H7 (cell line): ENCODE results near the gene DCUN1D2. TPM values are rescaled to one million over a fixed set of nuclear protein-coding genes. Genes with fewer than 3 reads are reported as not detected.

ENCODE experiments used
- DNase-seq: peaks from one replicate; pipeline ENCODE4 v3.0.0; 2012
- H3K27me3 ChIP-seq: 2 replicates; pipeline ENCODE4 v1.6.0; 2011; ENCODE audit warnings: mild to moderate bottlenecking, low read length; ENCODE audit not compliant: control insufficient read depth, insufficient read depth
- H3K36me3 ChIP-seq: replicated peaks from 2 replicates; pipeline ENCODE4 v1.5.1; 2011; ENCODE audit warnings: low read length; ENCODE audit not compliant: control insufficient read depth, insufficient read depth
- H3K4me3 ChIP-seq: 2 replicates; pipeline ENCODE4 v1.5.1; 2011; ENCODE audit warnings: low read depth, mild to moderate bottlenecking, control low read depth, low read length, moderate library complexity; ENCODE audit not compliant: insufficient read depth
- total RNA-seq: library from RNA; depleted of rRNA; stranded (reverse); fragments of >200 nt; shearing (Covaris generic); gene quantifications from 2 replicates; pipeline ENCODE4 v1.2.3, GENCODE V29; 2014; rRNA removed

DCUN1D2 gene
- 11.9 and 15.5 TPM in 2 replicates for total RNA-seq

GRCh38 chr13:113490496-113491417, at the start of gene DCUN1D2:
TSS of gene DCUN1D2 (minus strand) at chr13:113490711. CDS start at chr13:113490669, 42 bp downstream.
- DNase-seq = peak; percentile 99
- no peaks in the 10 kb centered on the region; the same call in none of the 2 replicates for H3K36me3 ChIP-seq
- no peaks in the 10 kb centered on the region for H3K27me3 ChIP-seq
- H3K4me3 ChIP-seq = peak within 1 kb of the TSS; percentile 89

- Histone ChIP-seq H3K36me3 (no peaks in the 10 kb centered on the region; the same call in none of the 2 replicates), H3K27me3 (no peaks in the 10 kb centered on the region), H3K4me3 (no peak overlapping the region)
- DNase-seq = no peak
These were observed 49.3 kb upstream of the DCUN1D2 start for GRCh38 chr13:113539822-113540221.

GRCh38 chr13:113539176-113539575, 48.7 kb upstream of the DCUN1D2 start:
- Histone ChIP-seq H3K27me3 (no peaks in the 10 kb centered on the region), H3K4me3 (no peak overlapping the region), H3K36me3 (peaks cover 1% of the 10 kb centered on the region)
- DNase-seq = peak; percentile 32

- H3K36me3 ChIP-seq = peaks cover 1% of the 10 kb centered on the region
- H3K4me3 ChIP-seq = no peak overlapping the region
- H3K27me3 ChIP-seq = no peaks in the 10 kb centered on the region
- DNase-seq = peak; percentile 39
These were observed 48.2 kb upstream of the DCUN1D2 start for GRCh38 chr13:113538689-113539058.

GRCh38 chr13:113537909-113538688, 47.6 kb upstream of the DCUN1D2 start:
- H3K27me3 ChIP-seq = no peaks in the 10 kb centered on the region
- peak; percentile 35 for DNase-seq

GRCh38 chr13:113537205-113537604, 46.7 kb upstream of the DCUN1D2 start:
- peak; percentile 43 for DNase-seq
- H3K36me3 ChIP-seq = peaks cover 1% of the 10 kb centered on the region
- no peaks in the 10 kb centered on the region for H3K27me3 ChIP-seq
- H3K4me3 ChIP-seq = no peak overlapping the region

More at GRCh38 chr13:113537909-113538688, 47.6 kb upstream of the DCUN1D2 start:
- Histone ChIP-seq H3K4me3 (no peak overlapping the region), H3K36me3 (peaks cover 1% of the 10 kb centered on the region)

- no peak overlapping the region for H3K4me3 ChIP-seq
- DNase-seq = peak; percentile 43
- H3K36me3 ChIP-seq = peaks cover 3% of the 10 kb centered on the region
- no peaks in the 10 kb centered on the region for H3K27me3 ChIP-seq
These were observed 46.1 kb upstream of the DCUN1D2 start for GRCh38 chr13:113536461-113537110.

- Histone ChIP-seq H3K36me3 (peaks cover 4% of the 10 kb centered on the region), H3K27me3 (no peaks in the 10 kb centered on the region), H3K4me3 (no peak overlapping the region)
- DNase-seq = no peak
These were observed 44.9 kb upstream of the DCUN1D2 start for GRCh38 chr13:113535381-113535781.

GRCh38 chr13:113534236-113534860, 43.8 kb upstream of the DCUN1D2 start:
- Histone ChIP-seq H3K36me3 (peaks cover 4% of the 10 kb centered on the region), H3K4me3 (no peak overlapping the region), H3K27me3 (no peaks in the 10 kb centered on the region)
- no peak for DNase-seq

- Histone ChIP-seq H3K36me3 (peaks cover 4% of the 10 kb centered on the region), H3K27me3 (no peaks in the 10 kb centered on the region), H3K4me3 (no peak overlapping the region)
- DNase-seq = peak; percentile 19
These were observed 42.8 kb upstream of the DCUN1D2 start for GRCh38 chr13:113533161-113533840.

- Histone ChIP-seq H3K4me3 (no peak overlapping the region), H3K27me3 (no peaks in the 10 kb centered on the region), H3K36me3 (peaks cover 4% of the 10 kb centered on the region)
- DNase-seq = peak; percentile 74
These were observed 41.8 kb upstream of the DCUN1D2 start for GRCh38 chr13:113532156-113532806.

- Histone ChIP-seq H3K27me3 (no peaks in the 10 kb centered on the region), H3K4me3 (no peak overlapping the region), H3K36me3 (peaks cover 6% of the 10 kb centered on the region)
- peak; percentile 24 for DNase-seq
These were observed 40.7 kb upstream of the DCUN1D2 start for GRCh38 chr13:113531041-113531873.
